Measurements from ENCODE around the gene CYP2W1.

CYP2W1 gene

GRCh38 chr7:1018334-1018695 lies 35.3 kb downstream of the CYP2W1 start:
- no peak for DNase-seq

DNA sequence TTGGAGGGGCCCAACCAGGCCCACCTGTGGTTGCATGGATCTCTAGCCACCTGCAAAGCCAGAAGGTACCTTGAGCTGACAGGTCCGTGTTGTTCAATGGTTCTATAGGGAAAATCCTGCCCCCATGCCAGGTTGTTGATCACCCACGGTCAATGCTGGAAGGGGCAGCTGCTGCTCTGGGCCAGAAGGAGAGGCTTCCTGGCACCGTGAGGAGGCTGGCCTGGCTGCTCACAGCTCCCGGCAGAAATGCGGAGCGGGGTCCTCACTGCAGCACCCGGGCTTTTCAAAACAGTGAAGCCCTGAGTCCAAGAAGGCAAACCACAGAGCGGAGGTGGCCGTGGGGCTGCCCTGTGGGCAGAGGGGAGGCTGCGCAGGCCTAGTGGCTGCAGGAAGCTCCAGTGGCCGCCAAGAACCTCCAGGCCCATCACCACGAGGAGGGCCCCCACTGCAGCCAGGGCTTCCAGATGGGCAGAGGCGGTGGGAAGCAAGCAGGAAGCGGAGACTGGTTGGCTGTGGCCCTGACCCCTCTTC lies 36.3 kb downstream of the CYP2W1 start:
- no peak for DNase-seq

DNA sequence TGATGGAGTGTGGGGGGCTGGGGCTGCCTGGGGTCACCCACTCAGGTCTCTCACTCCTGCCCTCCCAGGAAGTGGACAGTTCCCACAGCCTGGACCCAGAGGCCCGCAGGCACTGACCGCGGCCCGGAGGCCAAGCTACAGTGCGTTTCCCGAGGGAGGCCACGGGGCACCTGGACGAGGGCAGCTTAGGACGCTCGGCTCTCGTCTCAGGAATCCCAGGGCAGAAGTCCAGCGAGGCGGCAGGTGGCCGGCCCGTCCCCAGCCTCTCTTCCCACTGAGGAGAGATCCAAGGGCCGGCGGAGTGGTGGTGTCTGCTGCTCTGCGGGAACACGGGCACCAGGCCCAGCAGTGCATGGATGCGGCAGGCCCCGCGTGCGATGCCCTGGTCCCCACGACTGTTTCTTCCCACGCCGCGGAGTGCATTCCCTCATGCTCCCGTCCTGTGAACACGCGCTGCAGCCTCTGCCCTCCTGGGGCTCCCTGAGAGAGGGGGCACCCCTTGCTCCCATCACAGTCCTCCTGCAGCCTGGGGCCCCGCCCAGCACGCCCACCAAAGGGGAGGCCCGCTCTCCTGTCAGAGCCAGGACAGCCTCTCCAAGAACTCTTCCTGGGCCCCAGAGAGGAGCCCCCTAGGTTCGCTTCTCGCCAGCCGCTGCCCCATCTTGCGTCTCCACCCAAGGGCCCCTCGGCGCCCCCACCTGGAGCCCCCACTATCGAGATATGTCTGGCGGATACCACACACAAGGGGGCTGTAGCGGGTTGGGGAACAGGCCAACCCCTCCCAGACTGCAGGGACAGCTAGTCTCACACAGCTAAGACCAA lies 37.0 kb downstream of the CYP2W1 start:
- no peak for DNase-seq

DNA sequence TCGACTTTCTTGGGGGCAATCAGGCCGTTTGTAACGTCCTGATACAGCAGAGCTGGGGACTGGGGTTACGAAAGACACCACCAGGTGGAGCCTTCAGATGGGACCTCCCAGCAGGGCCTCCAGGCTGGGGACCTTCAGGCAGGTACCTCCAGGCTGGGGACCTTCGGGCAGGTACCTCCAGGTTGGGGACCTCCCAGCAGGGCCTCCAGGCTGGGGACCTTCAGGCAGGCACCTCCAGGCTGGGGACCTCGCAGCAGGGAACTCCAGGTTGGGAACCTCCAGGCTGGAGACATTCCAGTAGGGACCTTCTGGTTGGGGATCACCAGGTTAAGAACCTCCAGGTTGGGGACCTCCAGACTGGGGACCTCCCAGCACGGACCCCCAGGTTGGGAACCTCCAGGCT lies 37.9 kb downstream of the CYP2W1 start:
- DNase-seq: no peak

DNA sequence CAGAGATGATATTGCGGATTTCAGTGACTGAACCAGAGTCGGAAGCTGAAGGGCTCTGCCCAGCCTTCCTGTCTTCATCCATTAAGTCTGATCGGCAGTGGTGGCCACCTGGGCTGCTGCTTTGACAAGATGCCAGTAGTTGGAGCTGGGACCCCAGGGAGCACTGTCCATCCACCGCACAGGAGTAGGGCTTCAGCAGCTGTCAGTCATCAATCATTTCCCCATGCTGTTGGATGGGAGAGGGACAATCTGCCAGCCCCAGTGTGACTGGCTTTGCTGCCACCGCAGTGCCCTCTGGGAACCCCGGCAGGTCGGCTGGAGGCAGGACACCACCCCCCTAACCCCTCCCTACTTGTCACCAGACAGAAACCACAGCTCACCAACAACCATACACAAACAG lies 38.4 kb downstream of the CYP2W1 start:
- DNase-seq: no peak

DNA sequence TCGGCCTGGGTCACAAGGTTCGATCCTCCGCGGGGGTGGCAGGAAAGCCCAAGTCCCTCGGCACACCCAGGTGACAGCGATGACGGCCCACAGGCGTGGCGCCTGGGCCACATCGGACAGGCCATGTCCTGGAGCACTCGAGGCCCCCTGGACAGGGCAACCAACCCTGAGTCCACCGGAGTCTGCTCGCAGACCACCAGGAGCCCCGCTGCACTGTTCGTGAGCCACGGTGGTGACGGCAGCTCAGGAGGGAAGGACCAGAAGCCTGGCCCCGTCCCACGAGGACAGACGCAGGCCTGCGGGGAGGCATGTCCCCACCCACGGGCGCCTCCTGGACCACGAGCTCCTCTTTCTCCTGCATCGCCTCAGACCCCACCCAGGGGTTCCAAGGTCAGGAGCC lies 39.0 kb downstream of the CYP2W1 start:
- no peak for DNase-seq

GRCh38 chr7:1022356-1022755 lies 39.4 kb downstream of the CYP2W1 start:
- DNase-seq: no peak

DNA sequence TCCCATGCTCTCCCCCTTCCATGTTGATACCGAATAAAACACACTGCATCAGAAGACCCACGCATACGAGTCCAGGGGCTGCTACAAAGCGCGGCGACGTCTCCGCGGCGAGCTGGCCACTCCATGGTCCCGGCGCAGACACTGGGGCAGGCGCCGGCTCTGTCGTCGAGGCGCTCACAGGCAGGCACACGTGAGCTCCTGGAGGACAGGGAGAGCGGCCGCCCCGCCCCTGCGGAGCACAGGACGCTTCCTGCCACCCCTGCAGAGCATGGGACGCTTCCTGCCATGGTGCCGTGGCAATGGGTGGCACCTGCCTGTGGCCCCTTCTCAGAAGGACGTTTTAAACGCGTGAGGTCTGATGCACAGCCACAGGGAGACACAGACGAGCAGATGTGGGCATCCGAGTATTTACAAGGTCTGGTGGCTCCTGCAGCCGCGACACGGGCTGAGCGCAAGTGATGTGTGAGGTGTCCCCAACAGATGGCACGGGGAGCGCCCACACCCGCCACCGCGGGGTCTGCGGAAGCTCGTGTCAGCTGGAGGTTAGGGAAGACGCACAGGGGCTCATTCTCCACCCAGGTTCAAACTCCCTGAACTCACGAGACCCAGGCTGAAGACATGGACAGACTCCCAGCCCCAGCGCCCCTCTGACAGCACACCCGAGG lies 40.0 kb downstream of the CYP2W1 start:
- no peak for DNase-seq

- no peak for DNase-seq
These were observed 41.4 kb downstream of the CYP2W1 start for GRCh38 chr7:1024331-1024841.

DNA sequence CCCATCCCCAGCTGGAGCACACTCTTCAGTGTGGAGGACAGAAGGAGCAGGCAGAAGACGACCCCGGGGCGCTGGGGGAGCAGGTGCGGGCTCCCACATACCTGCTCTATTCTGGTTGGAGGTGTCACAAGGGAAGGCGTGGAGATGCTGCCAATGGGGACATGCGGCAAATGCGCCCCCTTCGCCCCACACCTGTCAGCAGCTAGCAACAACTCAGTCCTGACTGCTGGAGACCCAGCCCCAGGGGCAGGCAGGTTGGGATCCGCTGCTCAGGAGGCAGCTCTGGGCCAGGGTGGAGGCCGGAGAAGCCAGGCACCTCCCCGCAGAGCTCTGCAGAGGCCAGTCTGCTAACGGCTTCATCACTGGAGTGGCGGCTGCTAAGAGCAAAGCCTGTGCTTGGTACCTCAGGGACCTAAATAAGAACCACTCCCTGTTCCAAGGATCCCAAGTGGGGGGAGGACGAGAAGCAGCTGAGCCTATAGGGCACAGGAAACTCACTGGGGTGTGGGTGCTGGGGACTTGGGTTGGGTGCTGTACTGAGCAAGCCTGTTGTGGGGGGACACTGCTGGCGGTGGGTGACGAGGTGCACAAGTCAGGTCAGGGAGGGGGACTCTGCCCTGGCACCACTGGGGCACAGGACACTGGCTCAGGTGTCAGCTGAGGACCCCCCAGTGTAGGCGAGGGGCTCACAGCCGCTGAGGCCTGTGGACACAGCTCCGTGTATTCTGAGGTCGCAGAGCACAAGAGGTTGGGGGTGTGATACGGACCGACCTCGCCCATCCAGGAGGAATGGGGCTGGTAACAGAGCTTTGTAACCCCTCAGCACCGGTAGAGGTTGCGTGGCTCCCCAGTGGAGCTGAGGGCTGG lies 42.1 kb downstream of the CYP2W1 start:
- no peak for DNase-seq

DNA sequence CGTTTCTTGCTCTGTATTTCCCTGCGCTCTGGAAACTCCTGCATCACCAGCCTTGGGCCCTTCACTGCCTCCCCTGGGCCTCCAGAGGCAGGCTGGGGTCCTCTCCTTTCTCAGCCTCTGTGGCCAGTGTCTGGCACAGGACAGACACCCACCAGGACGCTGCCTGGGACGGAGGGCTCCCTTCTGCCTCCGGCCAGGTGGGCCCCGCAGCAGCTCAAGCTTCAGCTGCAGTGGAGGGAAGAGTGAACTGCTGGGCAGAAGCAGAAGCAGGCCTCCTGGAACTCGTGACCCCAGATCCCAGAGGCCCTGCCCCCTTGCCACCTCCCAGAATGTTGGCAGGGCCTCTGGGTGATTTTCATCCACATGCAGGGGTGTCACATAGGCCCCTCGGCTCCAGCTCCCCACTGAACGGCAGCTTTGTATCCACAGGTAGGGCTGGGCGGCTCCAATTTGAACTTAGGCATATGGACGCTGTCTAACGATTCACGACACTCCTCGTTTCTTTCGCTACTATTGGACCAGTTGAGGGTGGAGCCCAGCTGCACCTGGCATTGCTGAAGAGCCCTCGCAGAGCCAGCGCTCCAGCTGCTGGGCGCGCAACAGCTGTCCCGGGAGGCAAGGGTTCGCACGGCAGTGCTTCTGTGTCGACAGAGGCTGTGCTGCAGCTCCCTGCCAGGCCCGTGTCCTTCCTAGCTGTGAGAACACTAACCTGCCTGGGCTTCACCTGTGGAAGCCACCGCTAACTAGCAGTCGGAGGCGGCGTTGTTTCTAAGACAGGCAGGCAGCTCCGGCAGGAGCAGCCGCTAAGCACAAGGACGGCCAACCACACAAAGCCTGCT lies 43.0 kb downstream of the CYP2W1 start:
- no peak for DNase-seq

GRCh38 chr7:1026721-1027161 lies 43.8 kb downstream of the CYP2W1 start:
- DNase-seq: no peak

- DNase-seq: no peak
These were observed 44.5 kb downstream of the CYP2W1 start for GRCh38 chr7:1027242-1028043.

- peak; percentile 74 for DNase-seq
These were observed 45.2 kb downstream of the CYP2W1 start for GRCh38 chr7:1028044-1028770.

DNA sequence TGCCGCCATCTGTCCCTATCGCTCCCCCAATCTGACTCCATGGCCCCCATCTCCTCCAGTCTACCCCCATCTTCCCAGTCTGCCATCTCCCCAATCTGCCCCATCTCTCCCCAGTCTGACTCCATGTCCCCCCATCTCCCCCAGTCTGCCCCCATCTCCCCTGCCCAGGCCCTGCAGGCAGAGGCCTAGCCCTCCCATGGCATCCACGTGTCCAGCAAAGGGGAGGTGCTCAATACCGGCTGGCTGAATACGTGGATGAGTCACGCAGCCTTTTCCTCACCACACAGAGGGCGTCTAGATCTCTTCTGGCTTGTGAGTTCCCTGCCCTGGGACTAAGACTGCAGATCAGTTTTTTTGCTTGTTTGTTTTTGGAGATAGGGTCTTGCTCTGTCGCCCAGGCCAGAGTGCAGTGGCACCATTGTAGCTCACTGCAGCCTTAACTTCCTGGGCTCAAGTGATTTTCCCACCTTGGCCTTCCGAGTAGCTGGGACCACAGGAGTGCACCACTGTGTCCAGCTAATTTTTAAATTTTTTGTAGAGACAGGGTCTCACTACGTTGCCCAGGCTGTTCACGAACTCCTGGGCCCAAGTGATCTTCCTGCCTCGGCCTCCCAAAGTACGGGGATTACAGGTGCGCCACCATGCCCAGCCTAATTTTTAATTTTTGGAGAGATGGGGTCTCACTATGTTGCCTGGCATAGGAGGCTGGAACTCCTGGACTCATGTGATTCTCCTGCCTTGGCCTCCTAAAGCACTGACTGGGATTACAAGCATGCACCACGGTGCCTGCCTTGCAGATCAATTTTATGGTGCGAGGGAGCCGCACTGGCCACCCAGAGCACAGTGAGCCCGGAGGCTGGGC lies 46.0 kb downstream of the CYP2W1 start:
- peak; percentile 56 for DNase-seq

DNA sequence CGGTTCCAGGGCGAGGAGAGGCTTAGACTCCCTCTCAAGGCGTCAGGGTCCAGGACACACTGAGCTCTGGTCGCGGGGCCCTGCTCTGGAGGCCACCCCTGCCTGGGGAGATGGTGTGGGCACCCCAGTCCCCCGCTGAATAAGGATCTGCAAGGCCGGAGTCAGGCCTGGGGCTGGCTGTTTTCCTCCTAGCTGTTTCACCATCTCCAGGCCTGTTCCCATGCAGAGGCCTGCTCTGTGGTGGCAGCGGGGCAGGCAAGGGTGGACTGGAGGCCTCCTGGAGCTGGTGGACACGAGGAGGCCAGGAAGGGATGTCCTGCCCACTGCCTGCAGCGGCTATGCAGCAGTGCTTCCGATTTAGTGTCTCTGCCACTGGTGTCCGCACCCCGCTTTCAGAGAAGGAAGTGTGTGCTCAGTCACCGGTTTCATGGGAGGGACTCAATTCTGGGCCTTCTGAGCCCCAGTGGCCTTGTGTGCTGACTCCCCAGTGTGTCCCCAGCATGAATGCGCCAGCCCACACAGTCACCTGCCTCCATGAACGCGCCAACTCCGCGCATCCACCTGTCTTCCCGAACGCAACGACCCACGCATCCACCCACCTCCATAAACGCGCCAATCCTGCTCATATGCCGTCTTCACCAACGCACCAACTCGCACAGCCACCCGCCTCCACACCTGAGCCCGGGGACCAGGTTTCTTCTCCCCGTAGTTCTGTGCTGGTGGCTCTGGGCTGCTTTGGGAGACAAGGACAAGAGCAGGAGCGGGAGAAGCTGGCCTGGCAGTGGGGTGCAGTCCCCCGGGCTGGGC lies 46.9 kb downstream of the CYP2W1 start:
- DNase-seq: no peak

- DNase-seq: no peak
These were observed 47.6 kb downstream of the CYP2W1 start for GRCh38 chr7:1030444-1031070.

Data from central memory CD4-positive, alpha-beta T cell (primary cell).